ENCODE results near the gene OR5L1. TPM values are rescaled to one million over a fixed set of nuclear protein-coding genes. Genes with fewer than 3 reads are reported as not detected.

Gene OR5L1
- total and polyA plus RNA-seq, 12 donors: not detected

GRCh38 chr11:55838452-55838851 lies 27.3 kb downstream of the OR5L1 start, which contains the start of gene OR5D16:
Gene OR5D16 (plus strand): TSS chr11:55838752. CDS start chr11:55838752, 0 bp downstream.
- Histone ChIP-seq H3K36me3 (replicated peaks in 1 of 2) (no peaks in the 10 kb centered on the region), H3K4me3 (no peak within 1 kb of the TSS), H3K4me1 (replicated peaks in 1 of 2) (no peaks in the 10 kb centered on the region), H3K27me3 (no peaks in the 10 kb centered on the region), H3K9me3 (replicated peaks in 1 of 3) (no peaks in the 10 kb centered on the region), H3K27ac (no peak within 1 kb of the TSS)
- 21 to 47% (median 31%) methylated on average over 3 of the region's 3 CpGs for WGBS, 4 donors
- intact Hi-C loops (cut with DNase I): no loop called here
- DNase-seq: no peak
- TF ChIP-seq, protein P1, sequence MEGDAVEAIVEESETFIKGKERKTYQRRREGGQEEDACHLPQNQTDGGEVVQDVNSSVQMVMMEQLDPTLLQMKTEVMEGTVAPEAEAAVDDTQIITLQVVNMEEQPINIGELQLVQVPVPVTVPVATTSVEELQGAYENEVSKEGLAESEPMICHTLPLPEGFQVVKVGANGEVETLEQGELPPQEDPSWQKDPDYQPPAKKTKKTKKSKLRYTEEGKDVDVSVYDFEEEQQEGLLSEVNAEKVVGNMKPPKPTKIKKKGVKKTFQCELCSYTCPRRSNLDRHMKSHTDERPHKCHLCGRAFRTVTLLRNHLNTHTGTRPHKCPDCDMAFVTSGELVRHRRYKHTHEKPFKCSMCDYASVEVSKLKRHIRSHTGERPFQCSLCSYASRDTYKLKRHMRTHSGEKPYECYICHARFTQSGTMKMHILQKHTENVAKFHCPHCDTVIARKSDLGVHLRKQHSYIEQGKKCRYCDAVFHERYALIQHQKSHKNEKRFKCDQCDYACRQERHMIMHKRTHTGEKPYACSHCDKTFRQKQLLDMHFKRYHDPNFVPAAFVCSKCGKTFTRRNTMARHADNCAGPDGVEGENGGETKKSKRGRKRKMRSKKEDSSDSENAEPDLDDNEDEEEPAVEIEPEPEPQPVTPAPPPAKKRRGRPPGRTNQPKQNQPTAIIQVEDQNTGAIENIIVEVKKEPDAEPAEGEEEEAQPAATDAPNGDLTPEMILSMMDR (IDR thresholded peaks at IDR 0.05): no peak
- TF ChIP-seq POLR2A (IDR thresholded peaks at IDR 0.05): no peak

DNA sequence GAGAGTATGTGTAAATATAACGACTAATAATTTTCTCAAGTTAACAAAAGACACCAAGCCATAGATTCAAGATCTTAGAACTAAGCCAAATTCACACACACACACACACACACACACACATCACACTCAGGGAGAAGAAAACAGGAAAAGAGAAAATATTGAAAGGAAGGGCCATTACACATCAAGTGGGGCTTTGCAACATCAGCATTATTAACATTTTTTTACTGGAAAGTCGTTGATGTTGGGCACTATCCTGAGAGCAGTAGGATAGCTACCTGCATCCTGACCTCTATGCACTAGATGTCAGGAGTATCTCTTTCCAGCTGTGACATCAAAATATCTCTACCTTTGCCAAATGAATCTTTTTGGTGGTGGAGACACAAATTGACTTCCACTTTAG lies 36.3 kb downstream of the OR5L1 start:
- intact Hi-C loops (cut with DNase I): no loop called here
- no peak overlapping the region for H3K27ac ChIP-seq
- TF ChIP-seq, protein P1 (IDR thresholded peaks at IDR 0.05): no peak
- no peak for TF ChIP-seq POLR2A (IDR thresholded peaks at IDR 0.05)
- no peaks in the 10 kb centered on the region for H3K36me3 ChIP-seq (replicated peaks in 1 of 2)
- no peaks in the 10 kb centered on the region for H3K9me3 ChIP-seq (replicated peaks in 1 of 3)
- no peak for DNase-seq
- 37 to 45% (median 41%) methylated on average over 2 of the region's 2 CpGs for WGBS, 4 donors
- no peaks in the 10 kb centered on the region for H3K4me1 ChIP-seq (replicated peaks in 1 of 2)
- H3K4me3 ChIP-seq: no peak overlapping the region
- H3K27me3 ChIP-seq: no peaks in the 10 kb centered on the region

DNA sequence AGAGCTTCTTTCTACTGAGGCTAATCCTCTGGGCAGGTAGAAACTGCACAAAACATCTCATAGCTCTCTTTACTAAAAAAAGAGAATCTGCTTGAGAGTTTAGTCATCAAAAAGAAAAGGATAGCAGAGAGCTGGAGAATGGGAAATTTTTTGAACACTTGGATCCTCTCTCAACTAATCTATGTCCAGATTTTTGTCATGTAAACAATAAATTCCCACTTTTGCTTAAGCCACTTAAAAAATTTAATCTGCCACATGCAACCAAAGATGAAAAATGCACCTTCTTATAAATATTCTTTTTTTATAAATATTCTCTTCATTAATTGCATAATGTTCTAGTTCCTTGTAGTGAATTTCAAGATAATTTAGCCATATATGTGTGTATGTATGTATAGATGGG lies 37.9 kb downstream of the OR5L1 start:
- Histone ChIP-seq H3K27me3 (no peaks in the 10 kb centered on the region), H3K27ac (no peak overlapping the region), H3K4me3 (no peak overlapping the region), H3K36me3 (replicated peaks in 1 of 2) (no peaks in the 10 kb centered on the region), H3K9me3 (replicated peaks in 1 of 3) (no peaks in the 10 kb centered on the region), H3K4me1 (replicated peaks in 1 of 2) (no peaks in the 10 kb centered on the region)
- intact Hi-C loops (cut with DNase I): no loop called here
- TF ChIP-seq, protein P1 (IDR thresholded peaks at IDR 0.05): no peak
- no peak for TF ChIP-seq POLR2A (IDR thresholded peaks at IDR 0.05)
- no peak for DNase-seq

GRCh38 chr11:55852141-55852540 lies 41.0 kb downstream of the OR5L1 start:
- WGBS, 4 donors: 66 to 75% (median 67%) methylated on average over 1 of the region's 1 CpG
- no peak for TF ChIP-seq POLR2A (IDR thresholded peaks at IDR 0.05)
- TF ChIP-seq, protein P1 (IDR thresholded peaks at IDR 0.05): no peak

More at GRCh38 chr11:55852141-55852540, 41.0 kb downstream of the OR5L1 start:
- Histone ChIP-seq H3K27ac (no peak overlapping the region), H3K27me3 (no peaks in the 10 kb centered on the region), H3K36me3 (replicated peaks in 1 of 2) (no peaks in the 10 kb centered on the region), H3K4me1 (replicated peaks in 1 of 2) (no peaks in the 10 kb centered on the region), H3K4me3 (no peak overlapping the region), H3K9me3 (replicated peaks in 1 of 3) (no peaks in the 10 kb centered on the region)
- DNase-seq: no peak
- intact Hi-C loops (cut with DNase I): no loop called here

Measured in adrenal gland (tissue), 12 donors.